HG03460 (cell line): Measurements from ENCODE around the gene SPINK13.
"Not testable (repeated sequence)": the region's sequence is repeated elsewhere in the genome, so short reads cannot be mapped to it uniquely, and the experiment has no call there.

Experiments
- ATAC-seq: cut with Tn5 transposase; IDR thresholded peaks from one replicate; pipeline ENCODE4 v1.9.1; 2021; ENCODE audit not compliant: unreplicated experiment

Gene SPINK13

GRCh38 chr5:148268566-148268965 is at the start of gene SPINK13:
Gene SPINK13 (plus strand): TSS chr5:148268794. CDS start chr5:148270073, 1,279 bp downstream.
- ATAC-seq, result no peak

- ATAC-seq, result no peak
These were observed 47.1 kb upstream of the SPINK13 start for GRCh38 chr5:148221508-148221907.

GRCh38 chr5:148224117-148224742 is 44.4 kb upstream of the SPINK13 start:
- no peak for ATAC-seq

GRCh38 chr5:148228392-148228984 is 40.1 kb upstream of the SPINK13 start:
- no peak for ATAC-seq

- ATAC-seq, result no peak
These were observed 38.8 kb upstream of the SPINK13 start for GRCh38 chr5:148229840-148230239.

- ATAC-seq, result no peak
These were observed 38.4 kb upstream of the SPINK13 start for GRCh38 chr5:148230240-148230639.

- no peak for ATAC-seq
These were observed 30.7 kb upstream of the SPINK13 start for GRCh38 chr5:148237785-148238417.

GRCh38 chr5:148238418-148238794 is 30.2 kb upstream of the SPINK13 start, which contains the start of gene MARCOL:
Gene MARCOL (plus strand): TSS chr5:148238525. CDS start chr5:148238598, 73 bp downstream.
- ATAC-seq, result no peak

GRCh38 chr5:148248894-148249293 is 19.7 kb upstream of the SPINK13 start:
- ATAC-seq, result no peak

- ATAC-seq, result no peak
These were observed 13.1 kb upstream of the SPINK13 start for GRCh38 chr5:148255456-148255855.

GRCh38 chr5:148259288-148259687 is 9.3 kb upstream of the SPINK13 start:
- no peak for ATAC-seq

GRCh38 chr5:148261221-148261620 is 7.4 kb upstream of the SPINK13 start:
- no peak for ATAC-seq

- ATAC-seq, result no peak
These were observed 632 bp upstream of the SPINK13 start for GRCh38 chr5:148267962-148268361.

- not testable (repeated sequence) for ATAC-seq
These were observed 6.5 kb downstream of the SPINK13 start for GRCh38 chr5:148275129-148275528.

- not testable (repeated sequence) for ATAC-seq
These were observed 12.3 kb downstream of the SPINK13 start for GRCh38 chr5:148280893-148281292.

- ATAC-seq, result not testable (repeated sequence)
These were observed 12.7 kb downstream of the SPINK13 start for GRCh38 chr5:148281336-148281735.

GRCh38 chr5:148290271-148291195 is 21.9 kb downstream of the SPINK13 start:
- ATAC-seq, result no peak

- ATAC-seq, result no peak
These were observed 29.1 kb downstream of the SPINK13 start for GRCh38 chr5:148297731-148298130.

- no peak for ATAC-seq
These were observed 37.9 kb downstream of the SPINK13 start for GRCh38 chr5:148306446-148306845.

- ATAC-seq, result no peak
These were observed 40.4 kb downstream of the SPINK13 start for GRCh38 chr5:148309019-148309418.

GRCh38 chr5:148309746-148310145 is 41.2 kb downstream of the SPINK13 start:
- ATAC-seq, result no peak
